HG03565 (cell line): Measurements from ENCODE around the gene PRLH.

Experiments used
- ATAC-seq: cut with Tn5 transposase; IDR thresholded peaks from one replicate; pipeline ENCODE4 v1.9.1; 2021; ENCODE audit warnings: mild to moderate bottlenecking, moderate library complexity; ENCODE audit not compliant: unreplicated experiment

PRLH gene, protein sequence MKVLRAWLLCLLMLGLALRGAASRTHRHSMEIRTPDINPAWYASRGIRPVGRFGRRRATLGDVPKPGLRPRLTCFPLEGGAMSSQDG

DNA sequence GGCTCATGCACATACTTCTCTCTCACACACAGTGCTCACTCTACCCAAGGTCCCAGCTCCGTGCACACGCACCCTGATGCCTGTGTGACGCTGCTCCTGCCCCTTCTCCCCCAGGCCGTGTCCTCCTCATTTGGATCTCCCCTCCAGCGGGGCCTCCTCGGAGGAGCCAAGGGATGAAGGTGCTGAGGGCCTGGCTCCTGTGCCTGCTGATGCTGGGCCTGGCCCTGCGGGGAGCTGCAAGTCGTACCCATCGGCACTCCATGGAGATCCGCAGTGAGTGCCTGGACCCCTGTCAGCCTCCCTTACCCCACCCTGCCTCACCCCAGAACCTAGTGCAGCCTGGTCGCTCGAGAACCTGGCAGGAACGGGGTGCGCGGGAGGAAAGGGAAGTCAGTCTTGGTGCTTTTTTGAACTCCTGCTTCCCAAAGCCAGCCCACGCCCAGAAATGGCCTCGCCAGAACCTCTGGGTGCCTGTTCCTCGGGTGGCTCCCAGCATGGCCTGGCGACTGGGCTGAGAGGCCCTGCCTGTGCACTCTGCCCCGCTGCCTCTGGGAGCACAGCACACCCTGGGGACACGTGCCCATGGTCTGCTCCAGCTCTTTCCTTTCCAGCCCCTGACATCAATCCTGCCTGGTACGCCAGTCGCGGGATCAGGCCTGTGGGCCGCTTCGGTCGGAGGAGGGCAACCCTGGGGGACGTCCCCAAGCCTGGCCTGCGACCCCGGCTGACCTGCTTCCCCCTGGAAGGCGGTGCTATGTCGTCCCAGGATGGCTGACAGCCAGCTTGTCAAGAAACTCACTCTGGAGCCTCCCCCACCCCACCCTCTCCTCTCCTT, at the start of gene PRLH:
Gene PRLH, plus strand, starts transcription at position 174 of the 835 bp plus-strand sequence. Its CDS starts 0 bp downstream, at position 174.
- no peak for ATAC-seq

GRCh38 chr2:237517163-237517562, 49.2 kb upstream of the PRLH start:
- no peak for ATAC-seq

DNA sequence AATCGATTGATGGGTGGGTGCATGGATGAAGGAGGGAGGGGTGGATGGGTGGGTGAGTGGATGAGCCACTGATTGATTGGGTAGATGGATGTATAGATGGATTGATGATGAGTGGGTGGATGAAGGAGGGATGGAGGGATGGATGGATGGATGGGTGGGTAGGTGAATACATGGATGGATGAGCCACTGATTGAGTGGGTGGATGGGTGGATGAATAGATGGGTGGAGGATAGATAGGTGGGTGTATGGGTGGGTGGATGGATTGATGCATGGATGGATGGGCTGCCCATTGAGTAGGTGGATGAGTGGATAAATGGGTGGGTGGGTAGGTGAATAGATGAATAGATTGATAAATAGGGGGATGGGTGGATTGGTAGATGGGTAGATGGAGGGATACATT, 48.4 kb upstream of the PRLH start:
- ATAC-seq = no peak

- ATAC-seq = no peak
Measured at GRCh38 chr2:237519506-237520245, 46.7 kb upstream of the PRLH start.

DNA sequence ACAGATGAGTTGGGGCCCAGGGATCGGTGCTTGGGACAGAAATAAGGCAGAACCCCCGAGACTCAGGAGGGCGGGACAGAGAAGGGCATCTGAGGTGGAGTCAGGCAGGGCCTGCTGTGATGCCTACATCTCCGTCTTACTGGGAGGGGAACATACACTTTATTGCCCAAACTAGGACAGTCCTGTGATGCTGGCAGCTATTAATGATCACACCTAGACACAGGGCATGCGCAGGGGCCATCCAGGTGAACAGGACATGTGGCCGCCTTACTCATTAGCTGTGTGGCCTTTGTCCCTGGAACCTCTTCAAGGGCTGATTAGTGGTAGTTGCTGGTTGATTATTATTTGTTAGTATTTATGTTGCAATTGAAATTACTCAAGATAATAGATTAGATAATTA, 46.1 kb upstream of the PRLH start:
- no peak for ATAC-seq

GRCh38 chr2:237524631-237525030, 41.7 kb upstream of the PRLH start:
- ATAC-seq = no peak

- no peak for ATAC-seq
Measured at GRCh38 chr2:237525559-237526157, 40.7 kb upstream of the PRLH start.

- ATAC-seq = no peak
Measured at GRCh38 chr2:237527233-237527632, 39.1 kb upstream of the PRLH start.

GRCh38 chr2:237527766-237528165, 38.6 kb upstream of the PRLH start:
- no peak for ATAC-seq

DNA sequence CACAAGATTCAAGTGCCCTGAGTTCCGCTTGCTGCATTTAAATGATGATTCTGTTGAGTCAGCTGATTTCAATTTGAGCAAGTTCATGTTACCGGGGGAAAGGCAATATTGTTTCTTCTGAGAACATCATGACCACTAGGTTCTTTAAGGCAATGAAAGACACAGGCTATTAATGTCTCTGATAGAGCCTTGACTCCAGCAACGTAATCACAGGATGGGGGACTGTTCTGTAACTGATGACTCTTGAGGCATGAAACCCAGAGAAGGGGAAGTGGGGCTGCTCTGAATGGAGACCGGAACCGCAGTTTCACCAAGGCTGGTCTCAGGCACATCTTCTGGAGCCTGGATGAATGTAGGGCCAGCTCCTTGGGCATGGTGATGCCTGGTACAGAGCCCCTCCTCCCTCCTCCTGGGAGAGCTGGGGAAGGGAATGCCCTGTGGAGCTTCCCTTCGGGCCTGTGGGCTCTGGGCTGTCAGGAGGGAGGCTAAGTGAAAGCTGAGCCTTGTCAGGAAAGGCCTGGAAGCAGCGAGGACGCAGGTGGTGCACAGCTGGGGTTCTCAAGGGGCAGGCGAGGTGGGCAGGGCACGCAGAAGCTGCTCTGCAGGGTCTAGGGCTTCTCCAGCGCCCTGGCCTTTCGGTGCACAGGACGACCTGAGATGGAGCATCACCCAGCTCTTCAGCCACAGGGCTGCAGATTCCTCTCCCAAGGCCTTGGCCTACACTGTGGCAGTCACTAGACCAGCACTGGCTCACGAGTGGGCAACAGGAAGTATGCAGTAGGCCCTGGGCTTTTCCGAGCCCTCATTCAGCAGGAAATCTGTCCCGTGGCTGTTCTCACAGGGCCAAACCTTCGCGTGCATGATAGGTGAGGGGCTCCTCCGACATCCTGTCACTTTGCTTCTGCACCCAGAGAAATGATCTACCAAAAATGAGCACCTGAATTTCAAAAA, 36.6 kb upstream of the PRLH start:
- peak; percentile 85 for ATAC-seq

- ATAC-seq = no peak
Measured at GRCh38 chr2:237530472-237531433, 35.6 kb upstream of the PRLH start.

- ATAC-seq = no peak
Measured at GRCh38 chr2:237532160-237532559, 34.2 kb upstream of the PRLH start.

- no peak for ATAC-seq
Measured at GRCh38 chr2:237533668-237534161, 32.7 kb upstream of the PRLH start.

DNA sequence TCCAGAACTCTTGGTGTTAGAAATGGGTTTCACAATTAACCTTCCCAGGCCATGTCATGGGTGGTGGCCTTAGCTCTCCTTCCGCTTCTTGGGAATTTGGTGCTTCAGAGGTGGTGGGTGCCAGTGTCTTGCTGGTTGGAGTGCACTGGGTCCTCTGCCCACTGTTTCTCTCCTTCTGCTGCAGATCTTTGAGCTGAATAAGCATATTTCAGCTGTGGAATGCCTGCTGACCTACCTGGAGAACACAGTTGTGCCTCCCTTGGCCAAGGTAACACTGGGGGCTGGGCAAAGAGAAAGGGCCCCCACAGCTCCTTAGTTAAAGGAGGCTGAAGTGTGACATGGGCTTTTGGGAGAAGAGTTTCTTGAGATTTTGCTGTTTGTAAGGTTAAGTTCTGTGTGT, 32.0 kb upstream of the PRLH start:
- ATAC-seq = no peak

GRCh38 chr2:237535385-237536082, 30.8 kb upstream of the PRLH start:
- ATAC-seq = no peak

- no peak for ATAC-seq
Measured at GRCh38 chr2:237536083-237536415, 30.3 kb upstream of the PRLH start.

DNA sequence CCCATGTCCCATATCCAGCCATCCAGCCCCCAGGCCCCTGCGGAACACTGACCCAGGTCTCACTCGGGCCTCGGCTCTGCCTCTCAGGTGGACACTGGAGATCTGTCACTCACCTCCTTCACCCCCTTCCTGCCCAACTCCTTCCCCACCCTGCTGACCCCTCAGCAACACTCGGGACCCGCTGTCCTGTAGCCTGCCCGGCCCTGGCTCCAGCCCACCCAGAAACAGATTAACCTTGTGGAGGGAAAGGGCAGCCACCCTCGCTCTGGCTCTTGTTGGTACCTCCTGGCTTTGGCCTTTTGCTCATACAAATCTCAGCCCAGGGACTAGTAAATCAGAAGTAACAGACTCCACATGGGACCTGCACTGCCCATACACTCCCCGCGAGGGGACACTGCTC, 29.8 kb upstream of the PRLH start:
- no peak for ATAC-seq

DNA sequence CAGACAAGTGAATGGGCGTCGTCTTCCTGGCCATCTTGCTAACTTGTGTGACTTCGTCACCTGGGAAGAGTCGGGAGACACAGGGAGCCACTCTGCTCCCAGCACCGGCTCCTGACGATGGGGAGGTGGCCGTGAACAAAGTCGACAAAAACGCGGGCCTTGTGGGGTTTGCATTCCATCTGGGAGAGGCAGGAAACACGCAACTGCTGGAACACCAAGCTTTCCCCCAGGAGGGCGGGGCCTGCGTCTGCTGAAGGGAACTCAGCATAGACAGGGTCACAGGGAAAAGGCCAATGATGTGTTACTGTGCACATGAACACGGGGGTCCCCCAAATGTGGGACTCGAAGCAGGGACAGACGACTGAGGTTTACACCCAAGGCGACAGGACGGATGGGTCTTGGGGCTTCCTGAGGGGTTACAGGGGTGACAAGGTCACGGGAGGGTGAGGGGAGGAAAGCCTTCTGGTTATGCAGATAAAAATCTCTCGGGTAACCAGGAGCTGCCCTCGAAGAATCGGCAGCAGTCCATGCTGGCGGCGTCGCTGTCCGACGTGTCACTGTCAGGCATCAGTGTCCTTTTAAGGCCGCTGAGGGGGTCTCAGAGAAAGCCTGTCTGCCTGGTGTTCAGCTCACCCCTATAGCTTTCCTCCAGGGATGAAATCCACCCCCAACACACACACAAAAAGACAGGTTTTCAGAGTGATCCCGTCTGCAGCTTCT, 28.2 kb upstream of the PRLH start:
- ATAC-seq = no peak
